ENCODE measurements around the gene ANKRD13C. TPM values are rescaled to one million over a fixed set of nuclear protein-coding genes. Genes with fewer than 3 reads are reported as not detected.
A peak's percentile ranks its signal among the peaks of the same experiment; 100 is the strongest.

Gene ANKRD13C
- total and polyA plus RNA-seq, 7 experiments from 2014 or later = 13.2 to 31.4 (median 25.9) TPM

- CTCF ChIA-PET = no interaction called here
- POLR2A ChIA-PET = no interaction called here
- intact Hi-C loops (cut with micrococcal nuclease) = no loop called here
Observed at GRCh38 chr1:70278710-70279109, 75.8 kb downstream of the ANKRD13C start.

GRCh38 chr1:70277875-70278274 is 76.6 kb downstream of the ANKRD13C start:
- intact Hi-C loops (cut with micrococcal nuclease) = no loop called here
- Mint-ChIP-seq H3K27me3 (no peaks in the 10 kb centered on the region), H3K36me3 (peaks cover 4 to 41% (median 24%) of the 10 kb centered on the region in 5 donors), H3K27ac (peak overlapping the region in 2 of 9 donors; percentile 21 to 27), H3K9me3 (no peaks in the 10 kb centered on the region), H3K4me1 (peaks cover 0 to 6% (median 0%) of the 10 kb centered on the region in 7 donors), H3K4me3 (no peak overlapping the region)
- CTCF ChIA-PET = no interaction called here
- no peak for ATAC-seq
- H3K9me3 ChIP-seq (ENCODE audit: control insufficient read depth in 2 of 3, low read length in 3 of 3) = no peaks in the 10 kb centered on the region
- POLR2A ChIA-PET = no interaction called here
- H3K36me3 ChIP-seq (ENCODE audit: control insufficient read depth in 2 of 3, insufficient read depth in 3 of 3, low read length in 3 of 3) = peaks cover 0 to 18% (median 9%) of the 10 kb centered on the region in 3 experiments
- no peaks in the 10 kb centered on the region for H3K27me3 ChIP-seq (ENCODE audit: control insufficient read depth in 2 of 2, insufficient read depth in 2 of 2, low read length in 2 of 2)
- DNase-seq = no peak
- no peak overlapping the region for H3K4me3 ChIP-seq (ENCODE audit: low read length)
- H3K4me1 ChIP-seq (ENCODE audit: control insufficient read depth in 2 of 2, insufficient read depth in 2 of 2, low read length in 2 of 2) = no peaks in the 10 kb centered on the region
- H3K27ac ChIP-seq (ENCODE audit: low read depth, low read length) = no peak overlapping the region

More at GRCh38 chr1:70278710-70279109, 75.8 kb downstream of the ANKRD13C start:
- Histone ChIP-seq H3K4me3 (ENCODE audit: low read length) (no peak overlapping the region), H3K9me3 (ENCODE audit: control insufficient read depth in 2 of 3, low read length in 3 of 3) (no peaks in the 10 kb centered on the region), H3K27me3 (ENCODE audit: control insufficient read depth in 2 of 2, insufficient read depth in 2 of 2, low read length in 2 of 2) (no peaks in the 10 kb centered on the region), H3K4me1 (ENCODE audit: control insufficient read depth in 2 of 2, insufficient read depth in 2 of 2, low read length in 2 of 2) (no peaks in the 10 kb centered on the region), H3K36me3 (ENCODE audit: control insufficient read depth in 2 of 3, insufficient read depth in 3 of 3, low read length in 3 of 3) (peaks cover 0 to 11% (median 5%) of the 10 kb centered on the region in 3 experiments), H3K27ac (ENCODE audit: low read depth, low read length) (no peak overlapping the region)
- ATAC-seq (no peak), DNase-seq (no peak)
- no peaks in the 10 kb centered on the region for H3K27me3 Mint-ChIP-seq
- H3K36me3 Mint-ChIP-seq = peaks cover 4 to 38% (median 19%) of the 10 kb centered on the region in 5 donors
- H3K4me1 Mint-ChIP-seq = peaks cover 0 to 6% (median 0%) of the 10 kb centered on the region in 7 donors
- H3K27ac Mint-ChIP-seq = peak overlapping the region in 1 of 9 donors; percentile 21
- H3K9me3 Mint-ChIP-seq = no peaks in the 10 kb centered on the region
- H3K4me3 Mint-ChIP-seq = no peak overlapping the region

GRCh38 chr1:70265946-70266345 is 88.6 kb downstream of the ANKRD13C start:
- peak overlapping the region in 1 of 9 donors; percentile 58 for H3K27ac Mint-ChIP-seq
- Histone ChIP-seq H3K27ac (ENCODE audit: low read depth, low read length) (no peak overlapping the region), H3K27me3 (ENCODE audit: control insufficient read depth in 2 of 2, insufficient read depth in 2 of 2, low read length in 2 of 2) (no peaks in the 10 kb centered on the region), H3K4me1 (ENCODE audit: control insufficient read depth in 2 of 2, insufficient read depth in 2 of 2, low read length in 2 of 2) (no peaks in the 10 kb centered on the region), H3K9me3 (ENCODE audit: control insufficient read depth in 2 of 3, low read length in 3 of 3) (no peaks in the 10 kb centered on the region), H3K36me3 (ENCODE audit: control insufficient read depth in 2 of 3, insufficient read depth in 3 of 3, low read length in 3 of 3) (peaks cover 0 to 30% (median 0%) of the 10 kb centered on the region in 3 experiments), H3K4me3 (ENCODE audit: low read length) (no peak overlapping the region)
- ATAC-seq = no peak
- intact Hi-C loops (cut with micrococcal nuclease) = no loop called here
- H3K4me3 Mint-ChIP-seq = no peak overlapping the region
- ChIA-PET CTCF (interaction anchor here (0.7 kb wide), 1 partner anchor 243 kb away, joined by 3 read pairs; no protein-coding TSS in a partner anchor), POLR2A (no interaction called here)
- peaks cover 5 to 44% (median 22%) of the 10 kb centered on the region in 5 donors for H3K36me3 Mint-ChIP-seq
- peaks cover 0 to 3% (median 0%) of the 10 kb centered on the region in 11 donors for H3K9me3 Mint-ChIP-seq
- no peak for DNase-seq
- H3K4me1 Mint-ChIP-seq = no peaks in the 10 kb centered on the region
- no peaks in the 10 kb centered on the region for H3K27me3 Mint-ChIP-seq

- H3K4me1 Mint-ChIP-seq = no peaks in the 10 kb centered on the region
- Histone ChIP-seq H3K4me3 (ENCODE audit: low read length) (no peak overlapping the region), H3K4me1 (ENCODE audit: control insufficient read depth in 2 of 2, insufficient read depth in 2 of 2, low read length in 2 of 2) (no peaks in the 10 kb centered on the region), H3K27me3 (ENCODE audit: control insufficient read depth in 2 of 2, insufficient read depth in 2 of 2, low read length in 2 of 2) (no peaks in the 10 kb centered on the region), H3K27ac (ENCODE audit: low read depth, low read length) (no peak overlapping the region), H3K36me3 (ENCODE audit: control insufficient read depth in 2 of 3, insufficient read depth in 3 of 3, low read length in 3 of 3) (peaks cover 0 to 30% (median 0%) of the 10 kb centered on the region in 3 experiments), H3K9me3 (ENCODE audit: control insufficient read depth in 2 of 3, low read length in 3 of 3) (no peaks in the 10 kb centered on the region)
- CTCF ChIA-PET = no interaction called here
- H3K36me3 Mint-ChIP-seq = peaks cover 5 to 43% (median 22%) of the 10 kb centered on the region in 5 donors
- ATAC-seq (no peak), DNase-seq (no peak)
- H3K9me3 Mint-ChIP-seq = peaks cover 0 to 3% (median 0%) of the 10 kb centered on the region in 11 donors
- POLR2A ChIA-PET = no interaction called here
- H3K27me3 Mint-ChIP-seq = no peaks in the 10 kb centered on the region
- H3K4me3 Mint-ChIP-seq = no peak overlapping the region
- intact Hi-C loops (cut with micrococcal nuclease) = no loop called here
- H3K27ac Mint-ChIP-seq = peak overlapping the region in 6 of 9 donors; percentile 3 to 65 (median 50)
Observed at GRCh38 chr1:70264839-70265238, 89.7 kb downstream of the ANKRD13C start.

DNA sequence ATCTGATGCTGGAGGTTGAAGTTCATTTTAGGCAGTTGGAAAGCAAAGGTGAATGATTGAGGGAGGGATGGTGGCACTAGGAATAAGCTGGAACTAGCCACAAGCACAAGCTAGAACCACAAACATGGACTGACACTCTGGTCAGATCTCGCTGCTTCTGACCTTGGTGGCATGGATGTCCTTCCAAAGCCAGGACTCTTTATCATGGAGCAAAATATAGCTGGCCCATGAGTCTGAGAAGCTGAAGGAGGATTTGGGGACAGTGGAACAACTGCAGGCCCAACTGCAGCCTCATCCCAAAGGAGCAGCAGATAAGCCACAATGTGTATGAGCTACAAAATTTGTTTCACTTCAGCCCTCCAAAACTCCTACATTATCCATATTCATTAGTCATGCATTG is 97.9 kb downstream of the ANKRD13C start:
- no peaks in the 10 kb centered on the region for H3K27me3 Mint-ChIP-seq

DNA sequence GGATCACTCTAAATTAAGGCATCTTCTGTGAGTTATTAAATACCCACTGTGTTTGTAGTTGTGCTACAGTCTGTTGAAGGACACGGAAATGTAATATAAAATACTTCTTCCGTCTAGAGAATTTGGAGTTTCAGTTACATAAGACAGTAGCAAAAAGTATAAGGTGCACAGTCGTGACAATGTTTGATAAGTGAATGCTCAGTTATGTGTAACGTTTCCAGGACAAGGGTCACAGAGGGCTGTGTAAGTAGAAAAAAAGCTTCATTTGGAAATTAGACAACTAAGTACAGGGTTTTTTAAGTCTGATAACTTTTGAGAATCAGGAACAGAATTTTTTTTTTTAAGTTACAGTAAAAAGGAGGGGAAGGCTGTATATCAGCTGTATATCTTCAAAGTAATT is 105.8 kb downstream of the ANKRD13C start:
- intact Hi-C loops (cut with micrococcal nuclease) = loop anchor here (1.0 to 10.0 kb wide), 3 partner anchors 10 to 236 kb away; no protein-coding TSS in a partner anchor
- POLR2A ChIA-PET = no interaction called here
- no peaks in the 10 kb centered on the region for H3K9me3 ChIP-seq (ENCODE audit: control insufficient read depth in 2 of 3, low read length in 3 of 3)
- Mint-ChIP-seq H3K36me3 (peaks cover 26 to 58% (median 40%) of the 10 kb centered on the region in 5 donors), H3K4me3 (no peak overlapping the region), H3K27ac (peak overlapping the region in 2 of 9 donors; percentile 46 to 68), H3K9me3 (peaks cover 0 to 1% (median 0%) of the 10 kb centered on the region in 11 donors), H3K4me1 (peaks cover 0 to 39% (median 13%) of the 10 kb centered on the region in 7 donors), H3K27me3 (no peaks in the 10 kb centered on the region)
- no peak overlapping the region for H3K4me3 ChIP-seq (ENCODE audit: low read length)
- H3K27ac ChIP-seq (ENCODE audit: low read depth, low read length) = no peak overlapping the region
- H3K4me1 ChIP-seq (ENCODE audit: control insufficient read depth in 2 of 2, insufficient read depth in 2 of 2, low read length in 2 of 2) = no peaks in the 10 kb centered on the region
- H3K36me3 ChIP-seq (ENCODE audit: control insufficient read depth in 2 of 3, insufficient read depth in 3 of 3, low read length in 3 of 3) = peaks cover 26 to 76% (median 55%) of the 10 kb centered on the region in 3 experiments
- CTCF ChIA-PET = no interaction called here
- H3K27me3 ChIP-seq (ENCODE audit: control insufficient read depth in 2 of 2, insufficient read depth in 2 of 2, low read length in 2 of 2) = no peaks in the 10 kb centered on the region
- ATAC-seq = no peak
- DNase-seq = no peak

More for the DNA sequence above, 97.9 kb downstream of the ANKRD13C start:
- ATAC-seq (no peak), DNase-seq (no peak)
- Histone ChIP-seq H3K4me1 (ENCODE audit: control insufficient read depth in 2 of 2, insufficient read depth in 2 of 2, low read length in 2 of 2) (no peaks in the 10 kb centered on the region), H3K9me3 (ENCODE audit: control insufficient read depth in 2 of 3, low read length in 3 of 3) (no peaks in the 10 kb centered on the region), H3K4me3 (ENCODE audit: low read length) (no peak overlapping the region), H3K27me3 (ENCODE audit: control insufficient read depth in 2 of 2, insufficient read depth in 2 of 2, low read length in 2 of 2) (no peaks in the 10 kb centered on the region), H3K36me3 (ENCODE audit: control insufficient read depth in 2 of 3, insufficient read depth in 3 of 3, low read length in 3 of 3) (no peaks in the 10 kb centered on the region), H3K27ac (ENCODE audit: low read depth, low read length) (no peak overlapping the region)
- H3K36me3 Mint-ChIP-seq = peaks cover 0 to 4% (median 0%) of the 10 kb centered on the region in 5 donors
- H3K27ac Mint-ChIP-seq = peak overlapping the region in 3 of 9 donors; percentile 4 to 28 (median 8)
- ChIA-PET CTCF (no interaction called here), POLR2A (interaction anchor here (0.9 kb wide), 1 partner anchor 11 kb away, joined by 3 read pairs; no protein-coding TSS in a partner anchor)
- intact Hi-C loops (cut with micrococcal nuclease) = no loop called here
- H3K4me1 Mint-ChIP-seq = no peaks in the 10 kb centered on the region
- no peak overlapping the region for H3K4me3 Mint-ChIP-seq
- no peaks in the 10 kb centered on the region for H3K9me3 Mint-ChIP-seq

- peaks cover 26 to 62% (median 41%) of the 10 kb centered on the region in 5 donors for H3K36me3 Mint-ChIP-seq
- Histone ChIP-seq H3K27ac (ENCODE audit: low read depth, low read length) (no peak overlapping the region), H3K4me1 (ENCODE audit: control insufficient read depth in 2 of 2, insufficient read depth in 2 of 2, low read length in 2 of 2) (no peaks in the 10 kb centered on the region), H3K27me3 (ENCODE audit: control insufficient read depth in 2 of 2, insufficient read depth in 2 of 2, low read length in 2 of 2) (no peaks in the 10 kb centered on the region), H3K4me3 (ENCODE audit: low read length) (no peak overlapping the region), H3K36me3 (ENCODE audit: control insufficient read depth in 2 of 3, insufficient read depth in 3 of 3, low read length in 3 of 3) (peaks cover 35 to 85% (median 59%) of the 10 kb centered on the region in 3 experiments), H3K9me3 (ENCODE audit: control insufficient read depth in 2 of 3, low read length in 3 of 3) (no peaks in the 10 kb centered on the region)
- DNase-seq (no peak), ATAC-seq (no peak)
- H3K27ac Mint-ChIP-seq = peak overlapping the region in 5 of 9 donors; percentile 21 to 57 (median 46)
- H3K4me1 Mint-ChIP-seq = peaks cover 0 to 40% (median 13%) of the 10 kb centered on the region in 7 donors
- no peak overlapping the region for H3K4me3 Mint-ChIP-seq
- intact Hi-C loops (cut with micrococcal nuclease) = loop anchor here (1.0 to 10.0 kb wide), 3 partner anchors 9 to 237 kb away; no protein-coding TSS in a partner anchor
- ChIA-PET CTCF (no interaction called here), POLR2A (no interaction called here)
- no peaks in the 10 kb centered on the region for H3K27me3 Mint-ChIP-seq
- H3K9me3 Mint-ChIP-seq = peaks cover 0 to 1% (median 0%) of the 10 kb centered on the region in 11 donors
Observed at GRCh38 chr1:70247768-70248167, 106.8 kb downstream of the ANKRD13C start.
